Inferior parietal cortex (tissue), 1 donor: ENCODE results near the gene STX17.
"Not testable (repeated sequence)": the region's sequence is repeated elsewhere in the genome, so short reads cannot be mapped to it uniquely, and the experiment has no call there.

Source experiments
- DNase-seq: peaks from one replicate; pipeline ENCODE4 v3.0.0-alpha.2; 2016; ENCODE audit errors: extremely low spot score

Gene STX17

DNA sequence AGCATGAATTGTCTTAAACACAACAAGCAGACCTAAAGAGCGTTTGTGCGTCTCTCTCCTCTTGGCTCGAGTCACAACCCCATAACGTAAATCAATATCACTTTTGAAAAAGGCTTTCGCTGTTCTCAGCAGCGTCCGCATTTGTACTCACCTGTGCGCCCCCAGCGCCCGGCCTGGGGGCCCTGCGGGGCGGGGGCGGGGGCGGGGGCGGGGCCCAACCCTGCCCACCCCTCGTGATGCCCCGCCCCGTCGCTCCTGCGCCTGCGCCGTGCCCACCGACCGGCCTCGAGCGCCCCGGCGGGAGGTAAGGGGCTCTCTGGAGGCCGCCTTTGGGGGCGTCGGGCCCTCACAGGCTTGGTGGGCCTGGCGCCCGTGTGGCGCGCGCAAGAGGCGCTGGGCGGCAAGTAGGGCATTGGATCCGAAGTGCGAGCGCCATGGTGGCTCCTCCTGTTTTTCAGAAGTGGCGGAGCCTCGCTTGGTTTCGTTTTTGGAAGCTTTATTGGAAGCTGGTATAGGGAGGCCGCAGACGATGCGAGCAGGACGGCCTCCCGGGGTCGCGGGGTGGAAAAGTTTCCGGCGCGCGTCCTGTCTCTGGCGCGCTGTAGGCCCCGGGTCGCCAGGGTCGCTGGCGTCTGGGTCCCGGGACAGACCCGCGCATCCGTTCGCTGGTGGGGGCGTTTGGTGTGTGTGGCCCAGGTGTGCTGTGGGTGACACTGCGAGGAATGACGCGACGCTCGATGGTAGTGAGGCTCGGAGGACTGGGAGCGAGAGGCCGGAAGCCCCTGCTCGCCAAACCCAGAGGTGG, at the start of gene STX17:
STX17 (plus strand) TSS at position 252 of the 805 bp plus-strand sequence. CDS start 8,586 bp downstream, outside the sequence.
- DNase-seq: peak; percentile 64

DNA sequence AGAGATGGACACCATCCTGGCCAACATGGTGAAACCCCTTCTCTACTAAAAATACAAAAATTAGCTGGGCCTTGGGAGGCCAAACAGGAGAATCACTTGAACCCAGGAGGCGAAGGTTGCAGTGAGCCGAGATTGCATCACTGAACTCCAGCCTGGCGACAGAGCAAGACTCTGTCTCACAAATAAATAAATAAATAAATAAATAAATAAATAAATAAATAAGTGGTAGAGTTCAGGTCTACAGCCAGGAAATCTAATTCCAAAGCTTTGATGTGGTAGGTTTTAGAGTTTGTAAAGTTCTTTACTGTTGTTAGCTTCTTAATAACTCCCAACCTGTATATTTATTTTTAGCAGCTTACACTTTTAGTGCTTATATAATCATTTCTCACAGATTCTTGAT, 48.9 kb upstream of the STX17 start:
- DNase-seq: not testable (repeated sequence)

DNA sequence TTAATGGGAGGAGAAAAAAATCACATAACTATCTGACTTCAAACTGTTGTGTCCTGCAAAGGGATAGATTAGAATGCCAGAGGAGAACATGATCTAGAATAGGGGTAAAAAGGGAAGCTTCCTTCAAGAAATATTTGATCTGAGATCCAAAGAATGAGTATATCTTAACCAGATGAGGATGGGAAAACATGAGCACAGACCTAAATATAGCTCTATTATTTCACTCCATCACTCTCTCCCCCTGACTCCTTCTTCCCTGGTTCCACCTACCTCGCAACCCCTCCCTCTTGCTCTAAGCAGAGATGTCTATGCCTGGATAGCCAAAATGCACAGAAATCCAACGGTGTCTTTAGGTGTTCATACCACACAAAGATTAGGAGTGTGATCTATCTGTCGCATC, 48.4 kb upstream of the STX17 start:
- DNase-seq: no peak

DNA sequence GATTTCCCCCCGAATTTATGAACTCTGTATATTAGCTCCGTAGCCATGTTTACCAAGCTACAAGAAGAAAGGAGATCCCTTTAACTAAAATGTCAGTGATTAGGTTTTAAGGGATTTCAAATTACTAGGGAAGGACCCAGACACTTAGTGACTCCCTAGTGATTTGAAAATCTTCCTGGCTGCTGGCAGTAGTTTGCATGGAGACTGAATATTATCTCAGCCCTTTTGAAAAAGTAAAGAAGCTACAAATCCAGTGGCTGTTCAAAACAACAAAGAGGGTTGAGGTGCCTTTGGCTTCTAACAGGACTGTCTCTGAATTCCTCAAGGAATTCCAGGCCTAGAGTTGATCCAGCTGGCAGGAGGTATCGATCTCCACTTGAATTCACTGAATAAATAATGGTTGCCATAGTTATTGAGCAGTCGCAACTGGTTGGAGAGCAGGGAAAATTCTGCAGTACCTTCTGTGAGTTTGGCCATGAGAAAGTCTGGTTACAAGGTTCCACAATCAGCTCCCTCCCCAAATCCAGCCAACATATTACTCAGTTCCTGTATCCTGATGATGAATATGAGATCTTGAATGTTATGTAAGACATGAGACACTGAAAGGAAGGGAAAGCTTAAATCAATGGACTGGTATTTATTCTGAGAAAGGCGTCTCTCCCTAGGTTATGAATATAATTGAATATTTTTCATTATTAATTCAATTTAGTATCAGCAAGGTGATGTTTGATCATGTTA, 47.0 kb upstream of the STX17 start:
- DNase-seq: no peak

DNA sequence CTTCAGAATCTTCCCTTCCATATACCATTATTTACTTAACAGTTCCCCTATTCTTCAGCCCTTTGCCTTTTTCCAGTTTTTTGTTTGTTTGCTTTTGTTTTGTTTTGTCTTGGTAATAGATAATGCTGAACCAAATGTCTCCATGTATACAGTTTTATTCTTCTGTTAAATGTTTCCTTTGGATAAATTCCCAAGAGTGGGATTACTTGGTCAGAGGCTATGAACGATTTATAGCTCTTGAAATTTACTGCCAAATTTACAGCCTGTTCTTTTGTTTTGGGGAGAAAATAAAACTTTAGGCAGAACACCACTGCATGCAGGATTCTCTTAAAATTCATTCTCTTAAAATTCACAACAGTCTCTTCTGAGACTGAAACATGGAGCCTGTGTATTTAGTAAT, 46.2 kb upstream of the STX17 start:
- no peak for DNase-seq

DNA sequence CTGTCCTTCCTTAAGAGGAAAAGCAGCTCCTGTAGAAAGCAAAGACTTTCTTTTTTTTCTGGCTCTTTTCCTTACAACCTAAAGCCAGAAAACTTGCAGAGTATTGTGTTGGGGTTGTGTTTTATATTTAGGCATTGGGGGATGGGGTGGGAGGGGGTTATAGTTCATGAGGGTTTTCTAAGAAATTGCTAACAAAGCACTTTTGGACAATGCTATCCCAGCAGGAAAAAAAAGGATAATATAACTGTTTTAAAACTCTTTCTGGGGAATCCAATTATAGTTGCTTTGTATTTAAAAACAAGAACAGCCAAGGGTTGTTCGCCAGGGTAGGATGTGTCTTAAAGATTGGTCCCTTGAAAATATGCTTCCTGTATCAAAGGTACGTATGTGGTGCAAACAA, 42.5 kb upstream of the STX17 start:
- no peak for DNase-seq

DNA sequence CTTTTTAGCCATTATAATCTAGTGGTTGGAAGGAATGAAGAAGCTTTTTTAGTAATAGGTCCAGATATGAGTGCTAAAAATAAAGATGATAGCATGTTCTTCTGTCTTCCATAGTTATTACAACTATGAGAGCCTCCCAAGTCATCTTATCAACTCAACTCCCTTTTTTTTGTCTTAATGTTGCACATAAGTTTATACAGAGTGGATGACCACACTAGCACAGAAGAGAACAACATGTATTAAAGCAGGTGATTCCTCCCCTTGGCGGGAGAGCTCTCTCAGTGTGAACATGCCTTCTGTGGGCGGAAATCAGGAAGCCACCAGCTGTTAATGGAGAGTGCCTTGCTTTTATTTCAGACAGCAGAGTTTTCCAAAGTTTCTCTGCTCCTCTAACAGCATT, 40.1 kb upstream of the STX17 start:
- DNase-seq: peak; percentile 48

DNA sequence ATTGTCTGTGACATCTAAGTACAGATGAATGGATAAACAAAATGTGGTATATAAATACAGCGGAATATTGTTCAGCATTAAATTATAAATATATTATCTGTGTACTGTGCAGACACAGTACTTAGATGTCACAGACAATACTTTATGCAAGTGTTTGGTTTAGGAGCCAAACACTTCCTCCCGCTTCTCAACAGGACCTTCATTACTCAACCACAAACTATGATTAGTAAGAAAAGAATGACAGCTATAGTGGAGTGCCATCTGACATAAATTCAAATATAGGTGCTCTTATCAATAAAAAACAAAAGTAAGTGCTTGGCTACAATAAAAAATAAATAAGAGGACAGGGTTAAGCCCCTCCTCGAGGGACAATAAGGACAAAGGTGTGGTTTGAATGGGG, 38.9 kb upstream of the STX17 start:
- no peak for DNase-seq

DNA sequence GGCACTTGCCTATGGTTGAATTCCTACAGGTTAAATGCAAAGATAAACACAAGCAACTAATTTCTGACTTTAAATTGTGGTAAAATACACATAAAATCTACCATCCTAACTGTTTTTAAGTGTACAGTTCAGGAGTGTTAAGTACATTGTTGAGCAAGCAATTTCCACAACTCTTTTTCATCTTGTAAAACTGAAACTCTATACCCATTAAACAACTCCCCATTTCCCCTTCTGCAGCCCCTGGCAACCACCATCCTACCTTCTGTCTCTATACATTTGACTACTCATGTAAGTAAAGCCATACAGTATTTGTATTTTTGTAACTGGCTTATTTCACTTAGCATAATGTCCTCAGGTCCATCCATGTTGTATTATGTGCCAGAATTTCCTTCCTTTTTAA, 38.5 kb upstream of the STX17 start:
- DNase-seq: no peak

DNA sequence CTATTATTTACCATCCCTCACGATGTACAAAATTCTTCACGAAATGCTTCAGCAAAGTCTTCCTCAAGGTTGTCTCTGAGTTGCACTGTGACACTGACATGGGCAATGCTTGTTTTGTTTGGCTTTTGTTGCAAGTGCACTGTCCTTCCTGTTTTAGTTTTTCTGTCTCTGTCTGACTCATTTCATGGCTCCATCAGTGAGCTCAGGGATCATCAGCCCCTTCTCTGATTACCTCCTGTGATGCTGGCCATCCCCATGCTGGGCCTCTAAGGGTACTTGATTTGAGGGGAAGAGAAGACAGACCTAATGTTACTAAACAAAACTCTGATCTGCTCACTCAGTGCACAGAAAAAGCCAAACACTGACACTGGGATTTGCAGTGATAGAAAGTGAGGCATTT, 37.6 kb upstream of the STX17 start:
- no peak for DNase-seq

DNA sequence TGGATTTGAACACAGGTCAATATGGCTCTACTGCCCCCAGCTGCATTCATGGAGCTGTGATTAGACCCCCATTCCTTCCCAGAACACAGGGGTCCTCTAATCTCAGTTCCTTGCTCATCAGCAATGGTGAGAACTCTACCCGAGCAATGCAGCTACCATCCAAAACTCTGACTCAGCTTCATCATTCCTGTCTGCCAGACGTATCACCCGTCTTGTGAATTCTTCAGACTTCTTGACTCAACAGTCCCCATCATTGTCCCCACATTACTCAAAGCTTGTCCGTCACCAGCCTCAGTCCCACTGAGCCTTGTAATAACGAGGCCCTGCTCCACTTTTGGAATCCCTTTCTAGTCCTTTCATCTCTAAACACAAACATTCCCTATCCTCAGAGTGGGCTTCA, 36.3 kb upstream of the STX17 start:
- no peak for DNase-seq

DNA sequence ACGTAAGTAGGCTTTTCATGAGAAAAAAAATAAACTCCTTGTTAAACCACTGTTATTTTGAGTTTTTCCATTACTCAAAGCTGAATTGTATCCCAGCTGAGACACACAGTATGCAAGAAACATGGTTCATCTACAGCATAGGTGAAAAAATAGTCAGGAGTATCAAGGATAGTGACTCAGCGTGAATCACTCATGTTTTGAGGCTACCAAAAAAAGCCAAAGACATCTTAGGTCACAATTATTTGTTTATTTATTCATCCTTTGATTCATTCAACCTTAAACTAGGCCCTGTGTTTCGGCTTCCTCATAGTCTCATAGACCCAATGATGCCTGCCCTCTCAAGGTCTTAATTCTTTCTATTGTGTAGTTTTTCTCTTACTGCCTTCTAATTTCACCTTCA, 32.9 kb upstream of the STX17 start:
- DNase-seq: no peak

DNA sequence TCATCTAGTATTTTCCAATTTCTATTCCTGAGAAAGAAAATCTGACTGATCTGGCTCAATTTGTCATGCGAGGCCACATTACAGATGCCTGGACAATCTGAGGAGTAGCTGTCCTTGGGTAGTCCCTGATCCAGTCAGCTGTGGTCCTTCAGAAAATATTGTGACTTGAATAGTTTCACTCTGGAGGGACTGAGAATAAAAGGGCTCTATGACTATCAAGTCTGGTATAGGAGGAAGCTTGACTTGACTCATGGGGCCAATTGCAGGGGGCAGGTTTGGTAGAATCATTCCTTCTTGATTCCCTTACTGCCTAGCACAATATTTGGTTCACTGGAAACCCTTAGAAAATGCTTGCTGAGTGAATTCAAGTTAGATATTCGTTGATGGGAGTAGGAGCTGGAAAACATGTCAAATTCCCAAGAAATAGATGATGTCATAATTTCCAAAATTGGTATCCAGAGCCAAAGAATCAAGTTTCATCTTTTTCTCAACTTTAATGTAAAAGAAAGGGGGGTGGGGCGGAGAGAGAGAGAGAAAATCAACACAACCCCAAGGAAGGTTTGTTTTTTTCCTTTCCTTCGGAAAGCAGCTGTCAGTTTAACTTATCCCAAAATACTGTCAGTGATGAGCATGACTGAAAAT, 32.4 kb upstream of the STX17 start:
- DNase-seq: no peak

DNA sequence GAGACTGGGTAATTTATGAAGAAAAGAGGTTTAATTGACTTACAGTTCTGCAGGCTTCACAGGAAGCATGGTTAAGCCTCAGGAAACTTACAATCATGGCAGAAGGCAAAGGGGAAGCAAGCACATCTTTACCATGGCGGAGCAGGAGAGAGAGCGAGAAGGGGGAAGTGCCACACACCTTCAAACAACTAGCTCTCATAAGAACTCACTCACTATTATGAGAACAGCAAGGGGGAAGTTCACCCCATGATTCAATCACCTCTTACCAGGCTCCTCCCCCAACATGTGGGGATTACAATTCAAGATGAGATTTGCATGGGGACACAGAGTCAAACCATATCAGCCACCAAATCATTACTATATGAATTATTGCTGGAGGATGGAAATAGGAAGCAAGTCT, 30.3 kb upstream of the STX17 start:
- DNase-seq: no peak

DNA sequence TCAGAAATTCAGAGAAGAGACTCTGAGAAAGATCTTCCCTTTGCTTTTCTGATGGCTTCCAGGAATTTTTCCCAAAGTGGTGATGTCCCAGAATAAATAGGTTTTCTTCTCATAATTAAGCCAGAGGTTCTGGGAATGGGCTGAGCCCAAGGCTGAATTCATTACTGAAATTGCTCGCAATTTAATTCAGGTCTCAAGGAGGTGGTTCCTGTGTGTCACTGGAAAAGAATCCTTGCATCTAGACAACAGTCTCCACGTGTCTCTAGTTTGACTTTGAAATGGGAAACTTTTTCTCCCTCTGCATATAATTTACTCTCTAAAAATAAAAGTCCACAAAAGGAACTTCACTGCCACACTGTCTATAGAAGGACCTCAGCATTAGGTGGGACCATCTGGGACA, 27.8 kb upstream of the STX17 start:
- no peak for DNase-seq

DNA sequence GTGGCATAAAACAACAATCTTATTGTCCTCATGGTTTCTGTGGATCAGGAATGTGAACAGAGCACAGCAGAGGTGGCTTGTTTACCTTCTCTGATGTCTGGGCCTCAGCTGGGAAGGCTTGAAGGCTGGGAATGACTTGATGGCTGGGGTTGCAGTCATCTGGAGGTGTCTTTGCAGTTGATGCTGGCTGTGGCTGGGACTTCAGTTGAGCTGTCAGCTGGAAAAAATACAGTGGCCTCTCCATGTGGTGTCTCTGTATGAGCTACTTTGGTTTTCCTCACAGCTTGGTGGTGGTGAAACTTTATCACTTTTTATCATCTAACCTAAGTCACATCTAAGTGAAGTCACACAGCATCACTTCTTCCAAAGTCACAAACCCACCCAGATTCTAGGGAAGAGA, 24.7 kb upstream of the STX17 start:
- DNase-seq: no peak

DNA sequence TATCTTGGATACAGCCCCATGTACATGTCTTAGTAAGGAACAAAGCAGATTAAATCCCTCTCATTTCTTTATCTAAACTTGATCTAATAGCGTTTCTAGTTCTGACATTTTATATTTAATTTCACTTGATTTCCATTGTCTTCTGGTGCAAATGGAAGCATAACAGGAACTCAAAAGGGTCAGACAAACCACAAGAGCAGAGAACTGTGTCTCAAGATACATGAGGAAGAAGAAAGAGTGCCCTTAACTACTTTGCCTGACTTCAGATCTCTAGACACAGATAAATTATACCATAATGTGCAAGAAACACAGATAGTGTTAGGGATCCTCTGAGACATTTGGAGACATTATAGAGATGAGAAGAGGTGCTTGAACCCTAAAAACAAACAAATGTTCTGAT, 20.7 kb upstream of the STX17 start:
- DNase-seq: no peak

DNA sequence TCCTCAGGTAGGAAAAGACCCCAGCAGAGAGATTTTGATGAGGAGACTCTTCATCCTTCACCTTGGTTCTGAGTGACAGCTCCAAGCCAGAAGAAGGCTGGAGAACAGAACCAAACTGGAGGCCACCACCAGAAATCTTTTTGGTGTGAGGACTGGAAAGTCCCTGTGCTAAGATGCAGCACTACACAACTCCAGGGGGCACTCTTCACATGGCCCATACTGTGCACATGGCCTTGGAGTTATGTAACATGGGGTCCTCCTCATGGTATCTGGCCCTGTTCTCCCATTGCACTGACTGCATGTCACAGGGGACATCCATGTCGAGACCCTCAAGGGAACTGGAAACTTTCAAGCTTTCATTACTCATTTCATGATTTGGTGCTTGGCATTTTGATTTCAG, 17.3 kb upstream of the STX17 start:
- no peak for DNase-seq

DNA sequence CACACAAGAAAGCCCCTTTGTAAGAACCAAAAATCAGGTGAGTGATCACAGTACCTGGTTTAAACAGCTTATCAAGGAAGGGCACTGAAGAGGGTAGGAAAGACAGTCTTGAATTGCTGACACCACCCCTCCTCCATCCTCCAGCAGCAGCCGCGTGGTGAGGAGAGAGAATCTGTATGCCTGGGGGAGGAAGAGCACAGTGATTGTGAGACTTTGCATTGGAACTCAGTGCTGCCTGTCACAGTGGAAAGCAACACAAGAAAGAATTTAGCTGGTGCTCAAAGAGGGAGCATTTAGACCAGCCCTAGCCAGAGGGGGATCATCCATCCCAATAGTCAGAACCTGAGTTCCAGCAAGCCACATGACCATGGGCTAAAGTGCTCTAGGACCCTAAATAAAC, 11.6 kb upstream of the STX17 start:
- DNase-seq: no peak

DNA sequence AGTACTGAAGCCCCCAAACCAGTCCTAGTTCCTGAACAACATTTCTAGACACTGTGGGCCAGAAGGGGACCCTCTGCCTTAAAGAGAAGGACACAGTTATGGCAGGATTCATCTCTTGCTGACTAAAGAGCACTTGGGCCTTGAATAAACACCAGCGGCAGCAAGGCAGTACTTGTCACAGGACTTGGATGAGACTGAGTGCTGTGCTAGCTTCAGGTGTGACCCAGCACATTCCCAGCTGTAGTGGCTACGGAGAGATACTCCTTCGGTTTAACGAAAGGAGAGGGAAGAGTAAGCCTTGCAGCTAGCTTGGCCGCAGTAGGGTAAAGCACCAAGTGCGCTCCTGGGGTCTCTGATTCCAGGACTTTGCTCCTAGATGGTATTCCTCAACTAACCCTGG, 10.9 kb upstream of the STX17 start:
- no peak for DNase-seq

DNA sequence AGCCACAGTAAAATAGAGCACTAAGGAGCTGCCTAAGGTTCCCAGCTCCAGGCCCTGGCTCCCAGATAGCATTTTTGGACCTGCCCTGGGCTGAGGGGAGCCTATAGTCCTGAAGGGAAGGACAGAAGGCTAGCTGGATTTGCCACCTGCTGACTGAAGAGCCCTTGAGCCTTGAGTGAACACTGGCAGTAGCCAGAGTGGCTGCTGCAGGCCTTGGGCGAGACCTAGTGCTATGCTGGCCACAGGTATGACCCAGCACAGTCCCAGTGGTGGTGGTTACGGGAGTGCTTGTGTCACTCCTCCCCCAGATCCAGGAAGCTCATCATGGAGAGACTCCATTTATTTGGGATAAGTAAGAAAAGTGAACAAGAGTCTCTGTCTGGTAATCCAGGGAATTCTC, 10.3 kb upstream of the STX17 start:
- DNase-seq: no peak

DNA sequence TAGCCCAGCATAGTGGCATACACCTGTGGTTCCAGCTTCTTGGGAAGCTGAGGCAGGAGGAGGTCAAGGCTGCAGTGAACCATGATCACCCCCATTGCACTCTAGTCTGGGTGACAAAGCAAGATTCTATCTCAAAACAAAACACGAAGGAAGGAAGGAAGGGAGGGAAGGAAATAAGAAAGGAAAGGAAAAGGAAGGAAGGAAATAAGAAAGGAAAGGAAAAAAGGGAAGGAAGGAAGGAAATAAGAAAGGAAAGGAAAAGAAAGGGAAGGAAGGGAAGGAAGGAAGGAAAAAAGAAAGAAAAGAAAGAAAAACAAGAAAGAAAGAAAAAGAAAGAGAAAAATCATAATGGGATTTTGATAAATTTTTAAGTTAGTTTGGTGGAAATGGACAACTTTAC, 3.1 kb upstream of the STX17 start:
- no peak for DNase-seq

DNA sequence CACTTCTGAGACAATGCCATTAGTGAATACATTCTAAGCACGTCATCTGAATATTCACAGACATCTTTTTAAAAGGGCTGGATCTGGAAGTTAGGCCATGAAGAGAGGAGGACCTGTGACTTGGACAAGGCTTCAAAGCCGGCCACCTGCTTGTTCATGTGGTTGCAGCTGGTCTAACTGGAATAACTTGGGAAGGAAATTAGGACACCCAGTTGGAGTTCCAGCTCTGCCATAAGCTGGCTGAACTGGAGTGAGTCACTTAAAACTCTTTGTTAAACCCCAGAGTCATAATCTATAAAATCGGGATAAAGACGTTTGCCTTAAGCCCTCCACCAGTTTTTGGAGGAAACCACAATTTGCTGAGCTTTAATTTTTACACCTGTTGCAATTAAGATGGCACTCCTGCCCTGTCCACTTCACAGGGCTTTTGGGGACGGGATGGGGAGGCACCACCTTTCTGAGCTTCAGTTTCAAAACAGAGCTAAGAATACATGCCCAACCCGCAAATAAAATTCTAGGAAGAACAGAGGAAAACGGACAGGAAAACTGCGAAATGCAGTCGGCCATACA, 536 bp upstream of the STX17 start:
- DNase-seq: peak; percentile 16
